Rectal smooth muscle tissue (tissue), 1 donor: ENCODE results near the gene TPK1.

Experiments used
- H3K27ac ChIP-seq: one replicate; pipeline ENCODE4 v1.7.0; 2013; ENCODE audit warnings: low read depth, low read length, inconsistent platforms
- H3K27me3 ChIP-seq: one replicate; pipeline ENCODE4 v1.7.0; 2013; ENCODE audit warnings: low read length; ENCODE audit not compliant: control insufficient read depth, insufficient read depth
- H3K36me3 ChIP-seq: one replicate; pipeline ENCODE4 v1.7.0; 2013; ENCODE audit warnings: low read length; ENCODE audit not compliant: control insufficient read depth, insufficient read depth
- H3K4me1 ChIP-seq: one replicate; pipeline ENCODE4 v1.7.0; 2013; ENCODE audit warnings: low read length; ENCODE audit not compliant: control insufficient read depth, insufficient read depth
- H3K4me3 ChIP-seq: one replicate; pipeline ENCODE4 v1.7.0; 2013; ENCODE audit warnings: low read length
- H3K9ac ChIP-seq: one replicate; pipeline ENCODE4 v1.7.0; 2013; ENCODE audit warnings: low read length

TPK1 gene

GRCh38 chr7:144676492-144676891, 159.4 kb downstream of the TPK1 start:
- no peak overlapping the region for H3K4me3 ChIP-seq
- H3K9ac ChIP-seq: no peak overlapping the region
- no peaks in the 10 kb centered on the region for H3K36me3 ChIP-seq
- no peaks in the 10 kb centered on the region for H3K4me1 ChIP-seq
- H3K27me3 ChIP-seq: no peaks in the 10 kb centered on the region
- H3K27ac ChIP-seq: no peak overlapping the region

- Histone ChIP-seq H3K36me3 (no peaks in the 10 kb centered on the region), H3K9ac (no peak overlapping the region), H3K4me1 (no peaks in the 10 kb centered on the region), H3K27me3 (no peaks in the 10 kb centered on the region), H3K27ac (no peak overlapping the region), H3K4me3 (no peak overlapping the region)
Observed at GRCh38 chr7:144674550-144674949, 161.3 kb downstream of the TPK1 start.

GRCh38 chr7:144672869-144673268, 163.0 kb downstream of the TPK1 start:
- Histone ChIP-seq H3K27me3 (no peaks in the 10 kb centered on the region), H3K4me1 (no peaks in the 10 kb centered on the region), H3K4me3 (no peak overlapping the region), H3K36me3 (no peaks in the 10 kb centered on the region), H3K9ac (no peak overlapping the region), H3K27ac (no peak overlapping the region)

- H3K27me3 ChIP-seq: no peaks in the 10 kb centered on the region
- H3K9ac ChIP-seq: no peak overlapping the region
- no peaks in the 10 kb centered on the region for H3K4me1 ChIP-seq
- no peak overlapping the region for H3K4me3 ChIP-seq
- no peaks in the 10 kb centered on the region for H3K36me3 ChIP-seq
- no peak overlapping the region for H3K27ac ChIP-seq
Observed at GRCh38 chr7:144671429-144671828, 164.4 kb downstream of the TPK1 start.

- Histone ChIP-seq H3K27ac (no peak overlapping the region), H3K4me1 (no peaks in the 10 kb centered on the region), H3K4me3 (no peak overlapping the region), H3K9ac (no peak overlapping the region), H3K27me3 (no peaks in the 10 kb centered on the region), H3K36me3 (no peaks in the 10 kb centered on the region)
Observed at GRCh38 chr7:144670218-144670617, 165.6 kb downstream of the TPK1 start.

GRCh38 chr7:144668503-144668902, 167.3 kb downstream of the TPK1 start:
- H3K4me1 ChIP-seq: no peaks in the 10 kb centered on the region
- H3K9ac ChIP-seq: no peak overlapping the region
- no peaks in the 10 kb centered on the region for H3K27me3 ChIP-seq
- no peak overlapping the region for H3K27ac ChIP-seq
- no peaks in the 10 kb centered on the region for H3K36me3 ChIP-seq
- no peak overlapping the region for H3K4me3 ChIP-seq

GRCh38 chr7:144665689-144666381, 170.0 kb downstream of the TPK1 start:
- no peaks in the 10 kb centered on the region for H3K4me1 ChIP-seq
- no peak overlapping the region for H3K4me3 ChIP-seq
- no peaks in the 10 kb centered on the region for H3K27me3 ChIP-seq
- H3K9ac ChIP-seq: no peak overlapping the region
- no peaks in the 10 kb centered on the region for H3K36me3 ChIP-seq
- no peak overlapping the region for H3K27ac ChIP-seq

GRCh38 chr7:144659211-144659610, 176.6 kb downstream of the TPK1 start:
- no peaks in the 10 kb centered on the region for H3K27me3 ChIP-seq
- no peaks in the 10 kb centered on the region for H3K36me3 ChIP-seq
- H3K27ac ChIP-seq: no peak overlapping the region
- H3K4me1 ChIP-seq: no peaks in the 10 kb centered on the region
- H3K4me3 ChIP-seq: no peak overlapping the region
- H3K9ac ChIP-seq: no peak overlapping the region

GRCh38 chr7:144656965-144657517, 178.8 kb downstream of the TPK1 start:
- Histone ChIP-seq H3K9ac (no peak overlapping the region), H3K4me3 (no peak overlapping the region), H3K36me3 (no peaks in the 10 kb centered on the region), H3K4me1 (no peaks in the 10 kb centered on the region), H3K27ac (no peak overlapping the region), H3K27me3 (no peaks in the 10 kb centered on the region)

- no peaks in the 10 kb centered on the region for H3K4me1 ChIP-seq
- H3K36me3 ChIP-seq: no peaks in the 10 kb centered on the region
- H3K4me3 ChIP-seq: no peak overlapping the region
- no peaks in the 10 kb centered on the region for H3K27me3 ChIP-seq
- H3K27ac ChIP-seq: no peak overlapping the region
- H3K9ac ChIP-seq: no peak overlapping the region
Observed at GRCh38 chr7:144653449-144653848, 182.4 kb downstream of the TPK1 start.

- H3K9ac ChIP-seq: no peak overlapping the region
- H3K36me3 ChIP-seq: no peaks in the 10 kb centered on the region
- no peaks in the 10 kb centered on the region for H3K4me1 ChIP-seq
- H3K4me3 ChIP-seq: no peak overlapping the region
- no peak overlapping the region for H3K27ac ChIP-seq
- no peaks in the 10 kb centered on the region for H3K27me3 ChIP-seq
Observed at GRCh38 chr7:144650439-144650838, 185.4 kb downstream of the TPK1 start.

GRCh38 chr7:144649120-144649519, 186.7 kb downstream of the TPK1 start:
- Histone ChIP-seq H3K36me3 (no peaks in the 10 kb centered on the region), H3K27ac (no peak overlapping the region), H3K4me3 (no peak overlapping the region), H3K4me1 (no peaks in the 10 kb centered on the region), H3K27me3 (no peaks in the 10 kb centered on the region), H3K9ac (no peak overlapping the region)

- no peaks in the 10 kb centered on the region for H3K4me1 ChIP-seq
- H3K4me3 ChIP-seq: no peak overlapping the region
- H3K36me3 ChIP-seq: no peaks in the 10 kb centered on the region
- no peak overlapping the region for H3K9ac ChIP-seq
- no peaks in the 10 kb centered on the region for H3K27me3 ChIP-seq
- no peak overlapping the region for H3K27ac ChIP-seq
Observed at GRCh38 chr7:144641389-144642044, 194.3 kb downstream of the TPK1 start.
